Activated T-cell treated with anti-CD3 and anti-CD28 coated beads for 24 hours (primary cell): ENCODE measurements around the gene RGS12.

Experiments used
- DNase-seq: peaks from one replicate; pipeline ENCODE4 v3.0.0-alpha.2; 2020; ENCODE audit warnings: low read depth

The RGS12 gene

GRCh38 chr4:3283916-3284315 is 8.9 kb upstream of the RGS12 start:
- no peak for DNase-seq

DNA sequence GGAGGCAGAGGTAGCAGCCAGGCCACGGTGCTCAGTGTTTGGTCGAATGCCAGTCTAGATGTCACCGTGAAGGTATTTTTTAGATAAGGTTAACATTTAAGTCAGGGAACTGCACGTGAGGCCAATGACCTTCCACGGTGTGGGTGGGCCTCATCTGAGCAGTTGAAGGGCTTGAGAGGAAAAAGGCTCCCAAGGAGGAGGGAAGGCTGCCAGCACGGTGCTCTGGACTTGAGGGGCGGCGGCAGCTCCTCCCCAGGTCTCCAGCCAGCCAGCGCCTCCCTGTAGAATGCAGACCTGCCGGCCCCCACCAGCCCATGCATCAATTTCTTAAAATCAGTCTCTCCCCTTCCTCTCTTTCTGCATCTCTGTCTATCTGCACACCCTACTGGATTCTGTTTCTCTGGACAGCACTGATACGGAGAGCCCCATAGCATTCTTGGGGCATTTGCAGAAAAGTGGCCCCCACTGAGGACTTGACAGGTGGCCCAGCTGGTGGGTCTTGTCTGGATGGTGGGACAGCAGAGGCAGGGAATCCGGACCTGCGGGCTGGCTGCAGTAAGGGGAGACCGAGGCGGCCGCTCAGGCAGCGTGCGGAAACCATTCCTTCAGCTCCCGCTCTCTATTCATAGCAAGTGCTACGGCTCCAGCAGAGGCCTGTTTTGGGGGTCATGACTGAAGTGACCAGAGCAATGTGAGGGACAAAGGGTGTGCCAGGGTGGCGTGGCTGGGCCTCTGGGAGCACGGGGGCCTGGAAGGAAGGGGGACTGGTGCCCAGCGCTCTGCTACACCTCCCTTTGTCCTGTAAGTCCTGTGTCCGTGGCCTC is 7.9 kb upstream of the RGS12 start:
- DNase-seq, result no peak

DNA sequence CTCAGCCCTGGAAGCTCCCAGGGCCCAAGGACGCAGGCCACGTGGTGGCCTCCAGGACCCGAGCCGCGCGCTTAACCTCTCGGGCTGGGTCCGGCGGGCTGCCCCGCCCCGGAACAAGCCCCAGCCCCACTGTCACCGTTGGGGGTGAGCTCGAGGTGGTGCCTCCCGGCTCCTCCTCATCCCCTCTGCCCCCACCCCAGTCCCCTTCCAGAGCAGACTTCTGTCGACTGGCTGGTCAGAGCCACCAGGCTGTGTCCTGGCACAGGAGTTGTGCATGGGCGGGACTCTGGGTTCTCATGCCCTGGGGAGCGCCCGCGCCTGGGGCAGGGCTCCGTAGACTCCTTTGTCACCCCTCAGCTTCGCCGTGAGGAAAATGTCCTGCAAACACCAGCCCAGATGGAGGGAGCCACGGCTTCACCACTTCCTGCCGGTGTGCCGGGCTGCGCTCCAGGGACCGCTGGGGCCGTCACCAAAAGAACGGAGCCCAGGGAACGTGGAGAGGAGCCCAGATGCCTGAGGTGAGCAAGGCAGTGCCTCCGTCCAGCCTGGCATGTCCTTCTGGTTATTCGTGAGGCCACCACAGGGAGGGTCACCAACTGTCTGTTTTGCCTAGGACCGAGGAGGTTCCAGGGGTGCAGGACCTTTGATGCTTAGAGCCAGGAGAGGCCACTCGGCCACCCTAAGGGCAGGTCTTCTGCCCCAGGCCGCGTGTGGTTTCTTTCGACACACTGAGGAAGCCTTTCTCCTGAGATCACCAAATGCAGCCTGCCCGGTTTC is 7.1 kb upstream of the RGS12 start:
- DNase-seq, result no peak

DNA sequence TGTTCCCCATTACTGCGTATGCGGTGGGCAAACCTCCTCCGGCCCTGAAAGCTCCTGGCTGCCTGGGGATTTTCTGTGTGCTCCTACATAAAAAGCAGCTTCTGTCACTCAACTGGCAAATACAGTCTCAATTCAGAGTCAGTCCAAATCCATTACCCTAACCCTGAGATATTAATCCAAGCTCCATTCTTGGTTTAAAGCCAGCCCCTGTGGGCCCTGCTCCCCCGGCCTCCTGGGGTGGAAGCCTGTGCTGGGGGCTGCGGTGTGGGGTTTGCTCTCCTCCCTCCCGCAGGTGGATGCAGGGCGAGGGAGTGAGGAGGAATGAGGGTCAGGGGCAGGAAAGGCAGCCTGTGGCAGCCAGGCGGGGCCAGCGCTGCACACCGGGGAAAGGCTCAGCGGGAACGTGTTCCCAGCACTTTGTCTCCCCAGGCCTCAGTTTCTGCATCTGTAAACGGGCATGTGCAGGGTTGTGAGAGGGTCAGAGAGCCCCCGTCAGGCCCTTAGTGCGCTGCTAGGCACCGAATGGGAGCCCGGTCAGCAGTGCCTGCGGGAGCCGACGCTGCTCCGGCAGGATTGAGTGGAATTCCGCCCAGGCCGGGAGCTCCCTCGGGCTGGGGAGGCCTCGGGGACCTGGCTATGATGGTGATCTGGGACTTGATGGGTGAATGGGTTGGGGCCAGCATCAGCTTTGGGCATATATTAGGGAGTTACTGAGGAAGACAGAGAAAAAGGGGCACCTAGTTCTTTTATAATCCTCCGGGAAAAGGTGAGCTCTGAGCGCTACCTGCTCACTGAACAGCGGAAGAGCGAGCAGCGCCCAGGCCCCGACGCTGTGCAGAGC is 6.3 kb upstream of the RGS12 start:
- DNase-seq, result no peak

DNA sequence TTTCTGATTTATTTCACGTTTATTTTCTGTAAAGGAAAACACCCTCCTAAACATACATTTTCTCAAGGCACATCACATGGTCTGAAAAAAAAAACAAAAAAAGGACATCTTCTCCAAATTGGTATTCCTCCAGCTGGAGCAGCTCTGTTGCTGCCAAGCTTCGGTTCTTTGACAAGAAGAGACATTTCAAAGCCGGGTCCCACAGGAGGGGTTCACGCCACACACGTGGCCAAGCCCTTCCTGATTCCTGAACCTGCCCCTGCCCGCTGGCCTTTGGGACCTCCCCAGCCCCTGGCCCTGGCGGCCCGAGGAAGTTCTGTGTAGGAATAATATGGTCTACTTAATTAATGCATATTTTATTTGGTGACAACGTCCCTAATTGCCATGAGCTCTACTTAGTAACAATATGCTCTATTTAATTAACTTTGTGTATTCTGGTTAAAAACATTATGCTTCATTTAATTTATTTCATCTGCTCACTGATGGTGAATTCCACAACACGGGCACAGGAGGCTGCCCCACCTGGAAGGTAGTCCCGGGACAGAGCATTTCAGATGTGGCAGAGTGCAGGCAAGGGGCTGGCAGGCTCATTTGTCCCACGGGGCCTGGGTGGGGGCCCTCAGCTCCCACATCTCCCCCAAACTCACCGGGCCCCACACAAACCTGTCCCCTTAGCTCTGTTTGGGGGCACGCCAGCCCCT is 5.4 kb upstream of the RGS12 start:
- no peak for DNase-seq

DNA sequence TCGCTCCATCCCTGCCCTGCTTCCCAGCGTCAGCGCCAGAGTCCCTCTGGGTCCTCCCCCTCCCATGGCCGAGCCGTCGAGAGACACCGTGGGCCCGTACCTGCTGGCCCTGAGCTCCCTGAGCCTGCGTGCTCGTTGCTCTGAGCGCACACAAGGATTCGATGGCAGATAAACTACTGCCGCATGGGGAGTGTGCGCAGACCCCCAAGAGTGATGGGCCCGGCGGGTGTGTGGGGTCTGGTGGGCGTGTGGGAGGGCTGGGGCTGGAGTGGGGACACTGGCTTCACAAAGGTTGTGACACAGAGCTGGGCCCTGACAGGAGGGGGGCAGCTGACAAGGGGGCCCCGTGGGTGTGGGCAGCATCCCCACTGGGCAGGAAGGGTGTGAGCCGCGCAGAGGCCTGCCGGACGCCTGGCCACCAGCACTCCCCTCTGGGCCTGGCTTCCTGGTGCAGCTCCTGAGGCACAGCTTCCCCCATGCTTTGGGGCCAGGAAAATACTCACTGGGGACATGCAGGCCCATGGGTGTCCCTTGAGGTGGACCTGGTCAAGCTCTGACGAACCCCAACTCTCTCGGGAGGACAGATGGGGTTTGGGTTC is 4.8 kb upstream of the RGS12 start:
- no peak for DNase-seq

DNA sequence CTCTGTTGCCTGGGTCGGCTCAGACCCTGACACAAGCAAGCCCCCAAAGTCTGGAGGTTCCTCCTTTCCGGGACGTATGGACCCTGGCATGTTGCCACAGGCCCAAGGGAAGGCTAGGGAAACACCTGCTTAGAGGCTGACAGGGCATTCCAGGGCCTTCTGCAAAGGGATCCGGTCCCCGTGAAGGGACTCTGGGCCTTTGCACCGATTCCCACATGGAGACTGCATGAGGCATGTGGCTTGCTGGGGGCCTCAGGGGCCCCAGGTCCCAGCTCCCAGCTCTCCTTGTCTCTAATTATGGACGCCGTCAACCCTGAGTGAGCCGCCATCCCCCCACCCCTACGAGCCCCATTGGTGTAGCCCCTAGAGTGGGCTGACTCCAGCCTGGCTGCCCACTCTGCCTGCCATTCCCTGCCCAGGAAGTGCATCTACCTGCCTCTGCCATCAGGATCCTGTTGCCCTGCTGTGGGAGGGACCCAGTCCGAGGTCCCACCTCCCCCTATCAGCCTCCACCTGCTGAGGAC is 4.2 kb upstream of the RGS12 start:
- no peak for DNase-seq

- DNase-seq, result no peak
Measured at GRCh38 chr4:3290476-3290875, 2.3 kb upstream of the RGS12 start.

DNA sequence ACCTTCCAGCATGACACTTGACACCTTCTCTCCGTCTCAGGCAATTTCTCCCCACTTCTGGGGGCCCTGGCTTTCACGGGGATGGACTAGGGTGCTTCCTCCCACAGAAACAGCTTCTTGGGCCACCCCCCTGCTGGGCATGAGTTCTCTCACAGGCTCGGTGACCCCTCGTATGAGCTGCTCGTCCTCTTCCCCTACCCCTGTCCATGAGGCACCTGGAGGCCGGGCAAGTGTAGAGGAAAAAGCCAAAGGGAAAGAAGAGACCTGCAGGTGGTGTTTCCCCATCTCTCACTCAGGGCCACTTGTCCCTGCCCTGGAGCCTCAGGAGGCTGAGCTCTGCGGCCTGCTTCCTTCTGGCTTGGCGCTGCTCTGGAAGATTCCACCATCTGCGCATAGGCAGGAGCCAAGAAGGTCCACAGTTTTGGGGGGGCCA is 1.9 kb upstream of the RGS12 start:
- no peak for DNase-seq

DNA sequence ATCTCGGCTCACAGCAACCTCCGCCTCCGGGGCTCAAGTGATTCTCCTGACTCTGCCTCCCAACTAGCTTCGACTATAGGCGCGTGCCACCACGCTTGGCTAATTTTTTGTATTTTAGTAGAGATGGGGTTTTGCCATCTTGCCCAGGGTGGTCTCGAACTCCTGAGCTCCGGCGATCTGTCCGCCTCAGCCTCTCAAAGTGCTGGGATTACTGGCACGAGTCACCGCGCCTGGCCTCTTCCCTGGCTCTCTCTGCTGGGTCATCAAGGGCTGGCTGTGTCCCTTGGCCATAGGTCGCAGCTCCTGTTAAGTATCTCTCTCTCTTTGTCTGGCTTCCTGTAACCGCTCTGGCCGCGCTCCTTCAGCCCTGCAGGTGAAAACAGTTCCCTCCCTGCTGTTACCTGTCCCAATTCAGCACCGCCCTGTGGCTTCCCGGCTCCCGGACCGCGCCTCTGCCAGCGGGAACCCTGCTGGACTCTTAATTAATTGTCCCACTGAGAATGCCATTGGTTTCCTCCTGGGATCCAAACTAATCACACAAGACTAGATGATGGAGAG is 1.3 kb upstream of the RGS12 start:
- no peak for DNase-seq

- DNase-seq, result no peak
Measured at GRCh38 chr4:3291969-3292570, 751 bp upstream of the RGS12 start.

DNA sequence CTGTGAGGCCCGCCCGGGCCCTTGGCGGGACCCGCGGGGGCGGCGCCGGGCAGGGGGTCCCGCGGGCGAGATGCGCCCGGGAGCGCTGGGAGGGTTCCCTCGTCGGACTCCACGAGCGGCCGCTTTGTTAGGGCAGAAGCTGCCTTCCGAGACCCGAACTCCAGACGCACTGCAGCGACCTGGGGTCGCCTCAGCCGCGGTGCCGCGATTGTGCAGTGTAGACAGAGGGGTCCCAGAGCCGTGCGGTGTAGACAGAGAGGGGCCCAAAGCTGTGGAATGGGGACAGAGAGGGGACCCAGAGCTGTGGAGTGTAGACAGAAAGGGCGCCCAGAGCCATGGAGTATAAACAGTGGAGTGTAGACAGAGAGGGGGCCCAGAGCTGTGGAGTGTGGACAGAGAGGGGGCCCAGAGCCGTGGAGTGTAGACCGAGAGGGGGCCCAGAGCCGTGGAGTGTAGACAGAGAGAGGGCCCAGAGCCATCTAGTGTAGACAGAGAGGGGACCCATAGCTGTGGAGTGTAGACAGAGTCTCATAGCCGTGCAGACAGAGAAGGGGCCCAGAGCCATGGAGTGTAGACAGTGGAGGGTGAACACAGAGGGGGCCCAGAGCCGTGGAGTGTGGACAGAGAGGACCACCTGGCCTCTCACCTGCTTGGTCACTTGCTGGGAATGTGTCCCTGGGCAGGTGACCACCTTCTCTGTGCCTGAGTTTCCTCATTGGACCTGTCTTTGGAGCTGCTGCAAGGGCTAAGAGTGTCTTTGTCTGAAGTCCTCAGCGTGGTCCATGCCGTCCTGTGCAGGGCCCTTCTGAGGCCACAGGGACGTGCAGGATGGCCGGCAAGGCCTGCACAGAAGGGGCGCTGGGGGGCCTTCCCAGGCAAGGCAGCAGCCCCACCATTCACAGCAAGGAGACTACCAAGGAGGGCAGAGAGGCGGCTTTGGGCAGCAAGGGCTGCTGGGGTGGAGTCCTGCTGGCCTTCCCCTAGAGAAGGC is 875 bp downstream of the RGS12 start:
- no peak for DNase-seq

DNA sequence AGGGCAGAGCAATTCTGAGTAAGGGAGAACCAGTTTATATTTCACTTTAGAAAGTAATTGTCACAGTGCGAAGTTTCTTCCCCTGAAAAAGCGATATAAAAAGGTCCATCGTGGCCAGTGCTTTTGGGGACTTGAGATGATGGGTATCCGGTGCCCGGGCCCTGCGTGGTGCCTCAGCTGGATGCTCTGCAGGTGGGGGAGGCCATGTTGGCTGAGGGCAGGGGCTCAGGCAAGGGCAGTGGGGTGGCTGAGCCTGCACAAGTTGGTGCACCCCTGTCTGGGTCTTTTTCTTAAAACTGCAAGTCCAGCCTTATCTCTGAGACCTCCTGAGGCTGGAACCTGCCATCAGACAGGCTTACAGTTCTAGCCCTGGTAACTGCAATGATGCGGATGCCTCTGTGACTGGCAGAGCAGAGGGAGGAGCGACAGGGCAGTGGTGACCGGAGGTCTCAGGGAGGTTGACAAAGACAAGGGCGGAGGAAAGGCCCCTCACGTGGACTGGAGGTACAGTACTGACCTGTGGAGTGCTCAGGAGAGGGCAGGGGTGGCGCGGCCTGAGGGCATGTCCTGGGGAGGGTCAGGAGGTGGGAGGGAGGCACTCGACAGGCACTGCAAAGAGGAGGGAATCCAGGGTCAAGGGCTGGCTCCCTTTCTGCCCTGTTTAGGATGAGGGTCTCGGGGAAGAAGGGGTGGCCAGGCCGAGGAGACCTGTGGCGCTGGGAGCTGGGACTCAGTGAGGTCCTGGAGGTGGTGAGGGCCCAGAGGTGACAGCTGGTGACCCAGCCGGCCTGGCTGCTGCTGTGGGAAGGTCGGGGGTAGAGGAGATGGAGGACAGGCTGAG is 1.8 kb downstream of the RGS12 start:
- no peak for DNase-seq

DNA sequence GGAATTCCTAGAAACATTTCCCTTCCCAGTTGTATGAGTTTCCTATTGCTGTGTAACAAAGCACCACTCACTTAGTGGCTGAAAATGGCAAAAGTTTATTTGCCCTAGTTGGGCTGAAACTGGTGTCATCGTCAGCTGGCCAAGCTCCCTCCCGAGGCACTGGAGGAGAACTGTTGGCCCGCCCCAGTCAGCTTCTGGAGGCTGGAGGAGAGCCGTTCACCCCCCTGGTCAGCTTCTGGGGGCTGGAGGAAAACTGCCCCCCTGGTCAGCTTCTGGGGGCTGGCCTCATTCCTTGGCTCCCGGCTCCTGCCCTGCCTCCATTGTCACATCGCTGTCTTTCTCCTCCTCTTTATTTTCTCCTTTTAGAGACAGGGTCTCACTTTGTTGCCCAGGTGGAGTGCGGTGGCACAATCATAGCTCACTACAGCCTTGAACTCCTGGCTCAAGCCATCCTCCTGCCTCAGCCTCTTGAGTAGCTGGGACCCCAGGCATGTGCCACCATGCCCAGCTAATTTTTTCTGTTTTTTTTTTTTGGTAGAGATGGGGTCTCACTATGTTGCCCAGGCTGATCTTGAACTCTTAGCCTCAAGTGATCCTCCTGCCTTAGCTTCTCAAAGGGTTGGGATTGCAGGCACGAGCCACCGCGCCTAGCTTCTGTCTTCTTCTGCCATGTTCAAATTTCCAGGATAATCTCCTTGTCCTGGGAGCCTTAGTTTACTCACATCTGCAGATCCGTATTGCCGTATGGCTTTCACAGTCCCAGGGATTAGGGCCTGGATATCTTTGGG is 3.2 kb downstream of the RGS12 start:
- no peak for DNase-seq

- no peak for DNase-seq
Measured at GRCh38 chr4:3296651-3297050, 3.8 kb downstream of the RGS12 start.

DNA sequence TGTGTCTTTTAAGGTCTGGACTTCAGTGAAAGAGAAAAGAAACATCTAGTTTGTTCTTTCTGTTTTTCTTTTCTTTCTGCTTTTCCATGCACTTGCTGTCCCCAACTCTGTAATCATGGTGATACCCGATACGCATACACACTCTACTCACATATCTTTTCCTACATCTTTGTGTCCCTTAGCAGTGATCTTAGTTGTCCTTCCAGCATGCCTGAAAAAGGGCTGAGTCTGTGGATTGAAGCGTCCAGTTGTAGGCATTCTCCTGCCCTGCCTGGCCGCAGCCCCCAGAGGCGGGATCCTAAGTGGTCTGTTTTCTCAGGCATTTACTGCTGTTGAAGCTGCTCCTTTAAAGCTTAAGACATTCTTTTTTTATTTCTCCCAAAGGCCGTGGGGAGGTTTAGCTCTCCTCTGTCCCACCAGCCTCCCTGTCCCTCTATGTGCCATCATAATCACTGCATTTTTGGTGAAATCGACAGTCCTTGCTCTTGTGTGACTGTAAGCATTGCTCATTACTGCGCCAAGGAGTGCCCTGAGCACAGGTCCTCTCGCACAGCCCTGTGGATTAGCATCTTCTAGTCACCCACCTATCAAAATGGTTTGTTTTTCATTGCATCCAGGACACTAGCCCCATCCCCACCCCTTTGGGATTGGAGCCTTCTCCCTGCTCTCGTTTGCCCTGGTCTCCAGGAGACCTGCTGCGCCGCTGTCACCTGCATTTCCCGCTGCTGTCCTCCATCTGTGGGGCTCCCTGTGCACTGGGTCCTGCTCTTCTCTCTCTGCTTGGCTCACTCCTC is 4.4 kb downstream of the RGS12 start:
- no peak for DNase-seq
